ENCODE results near the gene CTNNA3.

- TF ChIP-seq, protein P1, sequence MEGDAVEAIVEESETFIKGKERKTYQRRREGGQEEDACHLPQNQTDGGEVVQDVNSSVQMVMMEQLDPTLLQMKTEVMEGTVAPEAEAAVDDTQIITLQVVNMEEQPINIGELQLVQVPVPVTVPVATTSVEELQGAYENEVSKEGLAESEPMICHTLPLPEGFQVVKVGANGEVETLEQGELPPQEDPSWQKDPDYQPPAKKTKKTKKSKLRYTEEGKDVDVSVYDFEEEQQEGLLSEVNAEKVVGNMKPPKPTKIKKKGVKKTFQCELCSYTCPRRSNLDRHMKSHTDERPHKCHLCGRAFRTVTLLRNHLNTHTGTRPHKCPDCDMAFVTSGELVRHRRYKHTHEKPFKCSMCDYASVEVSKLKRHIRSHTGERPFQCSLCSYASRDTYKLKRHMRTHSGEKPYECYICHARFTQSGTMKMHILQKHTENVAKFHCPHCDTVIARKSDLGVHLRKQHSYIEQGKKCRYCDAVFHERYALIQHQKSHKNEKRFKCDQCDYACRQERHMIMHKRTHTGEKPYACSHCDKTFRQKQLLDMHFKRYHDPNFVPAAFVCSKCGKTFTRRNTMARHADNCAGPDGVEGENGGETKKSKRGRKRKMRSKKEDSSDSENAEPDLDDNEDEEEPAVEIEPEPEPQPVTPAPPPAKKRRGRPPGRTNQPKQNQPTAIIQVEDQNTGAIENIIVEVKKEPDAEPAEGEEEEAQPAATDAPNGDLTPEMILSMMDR (conservative IDR thresholded peaks at IDR 0.05 in 1 of 2, IDR thresholded peaks at IDR 0.05 in 1 of 2; ENCODE audit: extremely low read depth in 1 of 2, insufficient read depth in 1 of 2, low read depth in 1 of 2, low read length in 2 of 2), result no peak
- TF ChIP-seq EZH2 (IDR thresholded peaks at IDR 0.05; ENCODE audit: borderline replicate concordance, low read length), result no peak
Measured at GRCh38 chr10:66259836-66260235, 1436.2 kb downstream of the CTNNA3 start.

All from mammary epithelial cell (primary cell).